Metanephros (tissue), 1 donor: ENCODE measurements around the gene KRT74. TPM values are rescaled to one million over a fixed set of nuclear protein-coding genes. Genes with fewer than 3 reads are reported as not detected.

Experiments
- total RNA-seq: library from RNA; depleted of rRNA; stranded (reverse); fragments of >200 nt; gene quantifications from one replicate; pipeline ENCODE4 v1.2.3, GENCODE V29; 2014

Gene KRT74
- not detected for total RNA-seq

GRCh38 chr12:52573743-52574142 is at the start of gene KRT74:
KRT74 (minus strand) TSS chr12:52573843; CDS start chr12:52573777, 66 bp downstream.

DNA sequence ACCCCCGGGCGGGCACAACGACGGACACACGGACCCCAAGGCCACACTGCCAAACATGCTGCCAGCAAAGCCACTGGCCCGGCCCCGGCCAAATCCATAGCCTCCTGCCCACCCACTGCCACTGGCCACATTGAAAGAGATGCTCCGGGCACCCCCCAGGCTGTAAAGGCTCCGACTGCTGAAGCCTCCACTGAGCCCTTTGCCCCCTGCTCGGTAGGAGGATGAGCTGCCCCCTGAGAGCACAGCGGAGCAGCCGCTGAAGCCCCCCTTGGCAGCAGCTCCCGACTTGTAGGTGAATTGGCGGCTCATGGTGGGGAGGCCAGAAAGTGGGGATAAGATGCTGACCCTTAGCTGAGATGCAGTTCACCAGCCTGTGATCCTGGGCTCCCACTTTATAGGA is 44.6 kb upstream of the KRT74 start, which contains the start of gene KRT73:
Gene KRT73 (minus strand): TSS at position 344 of the 400 bp plus-strand sequence. CDS start 35 bp downstream, at position 309.

DNA sequence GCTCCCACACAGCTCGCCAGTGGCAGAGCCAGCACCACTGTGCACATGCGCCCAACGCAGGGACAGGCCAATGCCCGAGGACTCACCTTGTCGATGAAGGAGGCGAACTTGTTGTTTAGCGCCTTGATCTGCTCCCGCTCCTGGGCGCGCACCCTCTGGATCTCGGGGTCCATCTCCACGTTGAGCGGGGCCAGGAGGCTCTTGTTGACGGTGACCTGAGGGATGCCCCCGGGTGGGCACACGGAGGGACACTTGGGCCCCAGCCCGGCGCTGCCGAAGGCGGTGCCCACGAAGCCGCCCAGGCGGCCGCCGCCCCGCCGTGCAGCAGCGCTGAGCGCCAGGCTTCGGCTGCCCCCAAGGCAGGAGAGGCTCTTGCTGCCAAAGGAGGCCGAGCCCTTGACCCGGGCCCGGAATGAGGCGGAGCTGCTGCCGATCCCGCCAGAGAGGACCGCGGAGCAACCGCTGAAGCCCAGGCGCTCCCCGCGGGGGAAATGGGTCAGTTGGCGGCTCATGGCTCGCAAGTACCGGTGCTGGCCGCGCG is 27.4 kb upstream of the KRT74 start, which contains the start of gene KRT72:
Gene KRT72 (minus strand): TSS at position 523 of the 541 bp plus-strand sequence. CDS start 11 bp downstream, at position 512.

DNA sequence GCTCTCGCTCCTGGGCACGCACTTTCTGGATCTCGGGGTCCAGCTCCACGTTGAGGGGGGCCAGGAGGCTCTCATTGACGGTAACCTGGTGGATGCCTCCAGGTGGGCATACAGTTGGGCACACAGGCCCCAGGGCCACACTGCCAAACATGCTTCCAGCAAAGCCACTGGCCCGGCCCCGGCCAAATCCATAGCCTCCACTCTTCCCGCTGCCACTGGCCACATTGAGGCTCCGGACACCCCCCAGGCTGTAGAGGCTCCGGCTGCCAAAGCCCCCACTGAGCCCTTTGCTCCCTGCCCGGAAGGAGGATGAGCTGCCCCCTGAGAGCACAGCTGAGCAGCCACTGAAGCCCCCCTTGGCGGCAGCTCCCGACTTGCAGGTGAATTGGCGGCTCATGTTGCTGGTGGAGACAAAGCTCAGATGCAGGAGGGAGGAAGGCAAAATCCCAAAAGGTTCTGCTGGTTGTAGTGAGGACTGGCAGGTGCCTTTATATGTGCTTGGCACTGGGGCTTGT is 20.9 kb downstream of the KRT74 start, which contains the start of gene KRT71:
Gene KRT71 (minus strand): TSS at position 465 of the 515 bp plus-strand sequence. CDS start 68 bp downstream, at position 397.

GRCh38 chr12:52519826-52520662 is 53.6 kb downstream of the KRT74 start, which contains the start of gene KRT5:
KRT5 (minus strand) TSS chr12:52520394; CDS start chr12:52520296, 98 bp downstream.

Other genes with a start within 250 kb of the KRT74 start
- not detected for gene KRT85, start 206.4 kb downstream of the KRT74 start, total RNA-seq
- not detected for gene KRT84, start 188.2 kb downstream of the KRT74 start, total RNA-seq
- gene KRT82, start 167.5 kb downstream of the KRT74 start, total RNA-seq, result not detected
- gene KRT75, start 139.5 kb downstream of the KRT74 start, total RNA-seq, result not detected
- gene KRT6B, start 121.7 kb downstream of the KRT74 start, total RNA-seq, result not detected
- not detected for gene KRT6C, start 100.0 kb downstream of the KRT74 start, total RNA-seq
- gene KRT6A, start 80.6 kb downstream of the KRT74 start, total RNA-seq, result not detected
- gene KRT5, start 53.4 kb downstream of the KRT74 start, total RNA-seq, result 2.6 TPM
- 0.29 TPM for gene KRT71, start 20.7 kb downstream of the KRT74 start, total RNA-seq
- gene KRT72, start 27.6 kb upstream of the KRT74 start, total RNA-seq, result not detected
- not detected for gene KRT73, start 44.7 kb upstream of the KRT74 start, total RNA-seq
- not detected for gene KRT2, start 78.4 kb upstream of the KRT74 start, total RNA-seq
- gene KRT1, start 106.6 kb upstream of the KRT74 start, total RNA-seq, result 2.2 TPM
- gene KRT77, start 129.7 kb upstream of the KRT74 start, total RNA-seq, result not detected
- not detected for gene KRT76, start 203.5 kb upstream of the KRT74 start, total RNA-seq
- not detected for gene KRT3, start 222.3 kb upstream of the KRT74 start, total RNA-seq
- gene KRT4, start 240.3 kb upstream of the KRT74 start, total RNA-seq, result 0.29 TPM